OCI-LY3 (cell line): ENCODE measurements around the gene COA8.

Source experiments
- H2AFZ ChIP-seq: fragments of 200-600, 300-600 bp; shearing (Covaris generic); 2 replicates; pipeline ENCODE4 v1.6.0; 2014; ENCODE audit warnings: antibody characterized with exemption, low read depth, low read length
- H3K27ac ChIP-seq: fragments of 200-600, 300-600 bp; sonication (generic); 2 replicates; pipeline ENCODE4 v1.5.1; 2014; ENCODE audit warnings: mild to moderate bottlenecking, low read length, moderate library complexity, mixed read lengths
- H3K27me3 ChIP-seq: fragments of 200-600, 300-600 bp; sonication (generic); 2 replicates; pipeline ENCODE4 v1.6.1; 2014; ENCODE audit warnings: low read depth, low read length, mixed read lengths
- H3K36me3 ChIP-seq: fragments of 200-600, 300-600 bp; sonication (generic); replicated peaks from 2 replicates; pipeline ENCODE3; 2014; ENCODE audit warnings: low read depth, low read length, mixed read lengths
- H3K4me1 ChIP-seq: fragments of 300-600, 200-600 bp; sonication (generic); 2 replicates; pipeline ENCODE4 v1.6.1; 2014; ENCODE audit warnings: low read length, mixed read lengths
- H3K4me2 ChIP-seq: fragments of 200-600, 300-600 bp; sonication (generic); 2 replicates; pipeline ENCODE4 v1.6.1; 2014; ENCODE audit warnings: low read length, mixed read lengths
- H3K4me3 ChIP-seq: fragments of 300-600, 200-600 bp; sonication (generic); 2 replicates; pipeline ENCODE4 v1.5.1; 2014; ENCODE audit warnings: antibody characterized with exemption, mild to moderate bottlenecking, low read length, moderate library complexity
- H3K79me2 ChIP-seq: fragments of 300-600, 200-600 bp; shearing (Covaris generic); 2 replicates; pipeline ENCODE4 v1.6.1; 2014; ENCODE audit warnings: mild to moderate bottlenecking, low read length, mixed read lengths
- H3K9ac ChIP-seq: fragments of 300-600, 200-600 bp; shearing (Covaris generic); 2 replicates; pipeline ENCODE4 v1.6.0; 2014; ENCODE audit warnings: mild to moderate bottlenecking, low read length, moderate library complexity
- H3K9me3 ChIP-seq: fragments of 200-600, 300-600 bp; shearing (Covaris generic); 2 replicates; pipeline ENCODE4 v1.6.1; 2014; ENCODE audit warnings: low read length, mixed read lengths; ENCODE audit not compliant: insufficient read depth
- H4K20me1 ChIP-seq: fragments of 200-600, 300-600 bp; sonication (generic); 2 replicates; pipeline ENCODE4 v1.6.1; 2016; ENCODE audit warnings: low read length, mixed read lengths; ENCODE audit not compliant: insufficient read depth
- CTCF ChIP-seq: fragments of 200-600, 300-600 bp; sonication (generic); IDR thresholded peaks from 2 replicates; pipeline ENCODE4 v1.5.1; 2014; ENCODE audit warnings: antibody characterized with exemption, low read length, low read depth
- EZH2phosphoT487 ChIP-seq: fragments of 200-600 bp; shearing (Covaris generic); IDR thresholded peaks from 2 replicates; pipeline ENCODE4 v1.6.1; 2018; ENCODE audit warnings: antibody characterized with exemption, mixed run types, low read depth

The COA8 gene

GRCh38 chr14:103593577-103593976 lies 30.8 kb downstream of the COA8 start:
- peaks cover 24% of the 10 kb centered on the region for H3K4me1 ChIP-seq
- H3K4me2 ChIP-seq, result peak overlapping the region; percentile 69
- no peak for TF ChIP-seq EZH2phosphoT487
- no peak for TF ChIP-seq CTCF
- no peak overlapping the region for H3K9ac ChIP-seq
- no peaks in the 10 kb centered on the region for H3K79me2 ChIP-seq
- H3K4me3 ChIP-seq, result peak overlapping the region; percentile 33
- no peaks in the 10 kb centered on the region for H3K27me3 ChIP-seq
- H3K27ac ChIP-seq, result no peak overlapping the region
- no peaks in the 10 kb centered on the region for H4K20me1 ChIP-seq
- no peak overlapping the region for H2AFZ ChIP-seq
- H3K9me3 ChIP-seq, result no peaks in the 10 kb centered on the region
- no peaks in the 10 kb centered on the region for H3K36me3 ChIP-seq

GRCh38 chr14:103594265-103594664 lies 31.5 kb downstream of the COA8 start:
- H3K4me2 ChIP-seq, result peak overlapping the region; percentile 69
- H3K79me2 ChIP-seq, result no peaks in the 10 kb centered on the region
- no peak overlapping the region; the same call in 1 of the 2 replicates for H3K9ac ChIP-seq
- H3K27ac ChIP-seq, result no peak overlapping the region
- no peaks in the 10 kb centered on the region for H3K36me3 ChIP-seq
- TF ChIP-seq EZH2phosphoT487, result no peak
- TF ChIP-seq CTCF, result no peak
- H3K9me3 ChIP-seq, result no peaks in the 10 kb centered on the region
- peak overlapping the region; percentile 33 for H3K4me3 ChIP-seq
- peaks cover 24% of the 10 kb centered on the region for H3K4me1 ChIP-seq
- no peaks in the 10 kb centered on the region for H3K27me3 ChIP-seq
- no peak overlapping the region for H2AFZ ChIP-seq
- no peaks in the 10 kb centered on the region for H4K20me1 ChIP-seq

- H3K4me2 ChIP-seq, result no peak overlapping the region
- H3K36me3 ChIP-seq, result no peaks in the 10 kb centered on the region
- no peaks in the 10 kb centered on the region for H3K9me3 ChIP-seq
- no peak overlapping the region for H3K9ac ChIP-seq
- H4K20me1 ChIP-seq, result no peaks in the 10 kb centered on the region
- no peak overlapping the region for H3K4me3 ChIP-seq
- no peak overlapping the region for H2AFZ ChIP-seq
- H3K4me1 ChIP-seq, result peaks cover 24% of the 10 kb centered on the region
- no peaks in the 10 kb centered on the region for H3K27me3 ChIP-seq
- TF ChIP-seq EZH2phosphoT487, result no peak
- TF ChIP-seq CTCF, result no peak
- no peaks in the 10 kb centered on the region for H3K79me2 ChIP-seq
- no peak overlapping the region for H3K27ac ChIP-seq
These were observed 35.0 kb downstream of the COA8 start for GRCh38 chr14:103597623-103598377.

- H3K79me2 ChIP-seq, result no peaks in the 10 kb centered on the region
- no peaks in the 10 kb centered on the region for H4K20me1 ChIP-seq
- H3K27me3 ChIP-seq, result no peaks in the 10 kb centered on the region
- H3K4me2 ChIP-seq, result no peak overlapping the region
- no peak overlapping the region for H3K27ac ChIP-seq
- H2AFZ ChIP-seq, result no peak overlapping the region
- no peak overlapping the region for H3K9ac ChIP-seq
- TF ChIP-seq EZH2phosphoT487 (no peak), CTCF (no peak)
- H3K9me3 ChIP-seq, result no peaks in the 10 kb centered on the region
- H3K4me3 ChIP-seq, result no peak overlapping the region
- no peaks in the 10 kb centered on the region for H3K36me3 ChIP-seq
- H3K4me1 ChIP-seq, result peaks cover 2% of the 10 kb centered on the region
These were observed 37.7 kb downstream of the COA8 start for GRCh38 chr14:103600503-103600902.
